Measurements from ENCODE around the gene CACNA1B. TPM values are rescaled to one million over a fixed set of nuclear protein-coding genes. Genes with fewer than 3 reads are reported as not detected.

CACNA1B gene
- total RNA-seq, 2 donors from 2014 or later: 0.19 to 0.42 TPM

DNA sequence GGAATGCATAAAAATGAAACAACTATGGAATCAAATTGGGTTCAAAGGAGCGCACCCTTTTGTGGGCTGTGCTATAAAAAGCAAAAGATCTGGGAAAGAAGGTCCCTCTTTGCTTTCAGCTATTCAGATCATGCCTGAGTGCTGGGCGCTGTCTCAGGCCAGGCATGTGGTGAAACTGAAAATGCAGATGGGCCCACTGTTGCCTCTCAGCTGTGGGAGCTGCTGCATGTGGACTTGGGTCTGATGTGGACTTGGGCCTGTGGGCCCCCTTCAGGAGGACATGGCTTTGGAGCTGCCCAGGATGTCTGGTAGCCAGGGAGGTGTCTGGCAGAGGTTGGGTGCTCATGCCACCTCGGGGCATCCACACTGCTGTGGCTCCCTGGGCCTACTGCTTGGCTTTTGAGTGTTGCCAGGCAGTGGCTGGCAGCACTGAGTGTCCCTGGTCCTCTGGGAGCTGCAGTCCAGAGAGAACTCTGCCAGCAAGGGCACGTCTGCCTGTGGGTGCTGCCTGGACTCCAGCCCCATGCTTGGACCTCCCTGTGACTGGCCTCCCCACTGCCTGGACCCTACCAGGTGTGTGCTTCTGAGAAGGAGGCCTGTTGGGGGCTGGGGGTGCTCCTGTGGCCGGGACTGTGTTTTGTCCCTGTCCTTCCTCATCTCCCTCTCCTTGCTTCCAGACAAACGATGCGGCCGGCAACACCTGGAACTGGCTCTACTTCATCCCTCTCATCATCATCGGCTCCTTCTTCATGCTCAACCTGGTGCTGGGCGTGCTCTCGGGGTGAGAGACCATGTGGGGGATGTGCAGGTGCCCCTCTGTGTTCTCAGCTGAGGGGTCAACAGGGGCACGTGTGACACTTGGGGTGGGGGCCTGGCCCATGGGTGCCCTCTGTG is 74.3 kb downstream of the CACNA1B start:
- Histone ChIP-seq H3K4me3 (no peak overlapping the region), H3K9me3 (no peaks in the 10 kb centered on the region), H3K4me1 (no peaks in the 10 kb centered on the region), H3K9ac (ENCODE audit: low read depth in 2 of 2, low read length in 2 of 2) (no peak overlapping the region), H3K27me3 (no peaks in the 10 kb centered on the region), H3K36me3 (no peaks in the 10 kb centered on the region), H3K27ac (no peak overlapping the region)
- intact Hi-C loops (cut with DNase I): no loop called here
- DNase-seq: no peak
- TF ChIP-seq CTCF (IDR thresholded peaks at IDR 0.05): no peak

DNA sequence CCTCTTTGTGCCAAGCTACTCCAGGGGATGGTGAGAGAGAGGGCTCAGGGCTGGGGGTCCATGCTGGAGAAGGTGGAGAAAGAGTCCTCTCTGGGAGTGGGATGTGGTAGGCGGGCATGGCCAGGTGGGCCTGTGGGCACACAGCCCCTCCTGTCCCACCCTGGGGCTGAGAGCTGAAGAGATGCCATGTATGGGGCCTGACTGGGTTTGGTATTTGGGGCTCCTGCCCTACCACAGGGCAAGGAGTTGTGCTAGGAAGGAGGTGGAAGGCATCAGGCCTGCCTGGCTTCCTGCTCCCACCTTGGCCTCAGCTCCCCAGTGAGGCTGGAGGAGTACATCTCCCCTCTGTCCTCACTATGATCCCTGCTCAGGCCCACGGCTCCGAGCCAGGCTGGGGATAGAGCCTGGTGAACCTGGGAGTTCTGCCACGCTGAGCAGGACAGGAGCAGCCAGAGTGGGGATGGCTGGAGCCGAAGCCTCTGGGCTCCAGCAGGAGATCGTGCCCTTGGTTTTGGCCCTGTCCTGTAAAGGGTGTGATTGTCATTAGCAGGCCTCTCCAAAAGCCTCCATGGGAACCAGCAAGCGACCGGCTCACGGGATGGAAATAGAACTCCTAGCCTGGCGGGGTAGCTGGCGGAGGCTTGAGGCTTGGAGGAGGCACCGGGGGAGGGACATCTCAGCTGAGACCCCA is 75.5 kb downstream of the CACNA1B start:
- Histone ChIP-seq H3K9me3 (no peaks in the 10 kb centered on the region), H3K27me3 (no peaks in the 10 kb centered on the region), H3K9ac (ENCODE audit: low read depth in 2 of 2, low read length in 2 of 2) (no peak overlapping the region), H3K4me1 (no peaks in the 10 kb centered on the region), H3K36me3 (no peaks in the 10 kb centered on the region), H3K4me3 (no peak overlapping the region), H3K27ac (no peak overlapping the region)
- TF ChIP-seq CTCF (IDR thresholded peaks at IDR 0.05): no peak
- intact Hi-C loops (cut with DNase I): no loop called here
- no peak for DNase-seq

DNA sequence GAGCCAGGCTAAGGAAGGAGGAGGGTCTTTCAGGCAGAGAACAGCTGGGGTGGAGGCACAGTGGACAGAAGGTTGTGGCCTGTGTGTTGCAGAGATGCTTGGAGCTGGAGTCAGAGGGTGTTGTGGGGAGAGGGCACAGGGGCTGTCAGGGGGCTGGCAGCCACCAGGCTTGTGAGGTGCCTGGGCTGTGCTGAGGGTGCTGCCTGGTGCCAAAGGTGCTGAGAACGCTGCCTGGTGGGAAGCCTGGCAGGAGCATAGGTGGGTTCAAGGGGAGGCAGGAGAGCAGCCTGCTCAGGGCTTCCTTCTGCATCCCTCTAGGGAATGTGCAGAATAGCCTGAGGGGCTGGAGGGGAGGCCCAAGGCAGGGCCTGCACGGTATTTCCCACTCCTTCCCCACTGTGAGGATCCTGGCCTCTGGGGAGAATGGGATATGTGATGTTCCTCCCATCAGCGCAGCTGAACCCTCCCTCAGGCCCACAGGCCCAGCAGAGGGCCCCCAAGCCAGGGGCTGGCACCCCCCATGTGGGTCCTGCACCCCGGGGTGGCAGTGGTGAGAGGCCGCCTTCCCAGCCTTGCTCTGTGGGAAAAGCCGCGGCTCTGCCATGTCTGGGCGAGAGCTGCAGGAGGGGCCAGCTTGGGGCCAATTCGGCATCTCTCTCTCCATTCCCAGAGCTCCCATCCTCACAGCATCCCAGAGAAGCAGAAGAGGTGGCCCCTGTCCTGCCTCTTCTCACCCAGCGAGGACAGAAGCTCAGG is 76.3 kb downstream of the CACNA1B start:
- Histone ChIP-seq H3K27ac (no peak overlapping the region), H3K4me3 (no peak overlapping the region), H3K9me3 (no peaks in the 10 kb centered on the region), H3K36me3 (no peaks in the 10 kb centered on the region), H3K4me1 (no peaks in the 10 kb centered on the region), H3K27me3 (no peaks in the 10 kb centered on the region), H3K9ac (ENCODE audit: low read depth in 2 of 2, low read length in 2 of 2) (no peak overlapping the region)
- intact Hi-C loops (cut with DNase I): no loop called here
- no peak for TF ChIP-seq CTCF (IDR thresholded peaks at IDR 0.05)
- DNase-seq: no peak

DNA sequence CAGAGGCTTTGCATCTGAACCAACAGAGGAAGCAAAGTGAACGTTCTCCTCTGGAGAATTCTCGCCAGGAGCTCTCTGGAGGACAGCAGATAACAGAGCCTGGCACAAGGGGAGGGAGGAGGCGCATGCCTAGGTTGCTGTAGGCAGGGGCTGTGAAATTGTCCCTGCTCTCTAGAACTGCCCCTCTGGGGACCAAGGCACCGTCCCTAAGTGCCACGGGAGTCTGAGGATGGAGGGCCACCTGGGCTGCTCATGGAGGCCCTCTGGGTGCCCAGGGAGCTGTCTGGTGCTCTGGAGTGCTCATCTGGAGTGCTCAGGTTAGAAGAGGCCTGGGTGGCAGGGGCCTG is 77.6 kb downstream of the CACNA1B start:
- Histone ChIP-seq H3K4me1 (no peaks in the 10 kb centered on the region), H3K4me3 (no peak overlapping the region), H3K9ac (ENCODE audit: low read depth in 2 of 2, low read length in 2 of 2) (no peak overlapping the region), H3K9me3 (no peaks in the 10 kb centered on the region), H3K36me3 (no peaks in the 10 kb centered on the region), H3K27me3 (no peaks in the 10 kb centered on the region), H3K27ac (no peak overlapping the region)
- no peak for TF ChIP-seq CTCF (IDR thresholded peaks at IDR 0.05)
- DNase-seq: no peak
- intact Hi-C loops (cut with DNase I): no loop called here

DNA sequence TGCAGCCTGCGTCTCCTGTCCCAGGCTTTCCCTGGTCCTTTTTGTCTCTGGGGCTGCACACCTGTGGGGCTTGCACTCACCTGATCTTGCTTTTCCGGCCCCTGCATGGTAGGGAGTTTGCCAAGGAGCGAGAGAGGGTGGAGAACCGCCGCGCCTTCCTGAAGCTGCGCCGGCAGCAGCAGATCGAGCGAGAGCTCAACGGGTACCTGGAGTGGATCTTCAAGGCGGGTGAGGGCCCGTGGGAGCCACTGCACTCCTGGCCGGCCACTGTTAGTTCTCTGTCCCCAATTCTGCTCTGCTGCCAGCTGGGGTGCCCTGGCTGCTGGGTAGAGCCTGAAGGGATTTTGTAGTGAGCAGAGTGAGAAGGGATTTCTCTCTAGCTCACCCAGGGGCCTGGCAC is 78.0 kb downstream of the CACNA1B start:
- no peak for TF ChIP-seq CTCF (IDR thresholded peaks at IDR 0.05)
- H3K4me3 ChIP-seq: no peak overlapping the region
- no peaks in the 10 kb centered on the region for H3K27me3 ChIP-seq
- intact Hi-C loops (cut with DNase I): no loop called here
- no peak overlapping the region for H3K9ac ChIP-seq (ENCODE audit: low read depth in 2 of 2, low read length in 2 of 2)
- DNase-seq: no peak
- no peak overlapping the region for H3K27ac ChIP-seq
- no peaks in the 10 kb centered on the region for H3K36me3 ChIP-seq
- no peaks in the 10 kb centered on the region for H3K9me3 ChIP-seq
- H3K4me1 ChIP-seq: no peaks in the 10 kb centered on the region

All from colonic mucosa (tissue), 4 donors.